Measurements from ENCODE around the gene MICAL1.

Gene MICAL1

DNA sequence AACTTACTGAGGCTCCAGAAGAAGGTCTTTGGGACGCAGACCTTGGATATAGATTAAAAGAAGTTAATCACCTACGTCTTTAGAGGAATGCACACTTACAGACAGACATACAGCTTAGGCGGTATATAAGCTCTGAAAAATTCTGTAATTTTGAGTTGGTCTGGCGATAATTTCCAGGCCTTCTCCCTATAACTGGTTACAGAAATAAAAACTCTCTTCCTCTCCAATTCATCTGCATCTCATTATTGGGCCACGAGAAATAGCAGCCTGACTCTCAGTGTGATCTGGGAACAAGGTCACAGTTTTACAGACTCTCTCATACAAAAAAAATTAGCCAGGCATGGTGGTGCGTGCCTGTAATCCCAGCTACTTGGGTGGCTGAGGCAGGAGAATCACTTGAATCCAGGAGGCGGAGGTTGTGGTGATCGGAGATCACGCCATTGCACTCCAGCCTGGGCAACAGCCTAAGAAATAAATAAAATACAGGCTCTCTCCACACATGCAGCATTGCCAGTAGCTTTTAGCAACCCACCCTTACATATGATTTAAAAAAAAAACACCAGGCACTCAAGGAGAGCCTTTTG, 22.7 kb upstream of the MICAL1 start:
- Histone ChIP-seq H3K27me3 (ENCODE audit: insufficient read depth, low read length) (no peaks in the 10 kb centered on the region), H2BK120ac (ENCODE audit: insufficient read depth, low read length, poor library complexity) (no peak overlapping the region), H4K12ac (ENCODE audit: low read depth, low read length) (no peak overlapping the region), H3K9me3 (ENCODE audit: insufficient read depth, low read depth, low read length) (peaks cover 1% of the 10 kb centered on the region), H4K8ac (ENCODE audit: low read depth, low read length) (no peak overlapping the region), H3K79me2 (ENCODE audit: control insufficient read depth, insufficient read depth, low read length, poor library complexity) (peaks cover 3% of the 10 kb centered on the region), H3K4me3 (ENCODE audit: low read depth, low read length) (no peak overlapping the region), H3K27ac (ENCODE audit: low read depth, low read length) (no peak overlapping the region), H3K14ac (ENCODE audit: low read length) (no peak overlapping the region), H3K4ac (ENCODE audit: low read depth, low read length) (no peak overlapping the region), H3K36me3 (ENCODE audit: control insufficient read depth in 1 of 2, insufficient read depth in 2 of 2, low read length in 2 of 2) (peaks cover 10 to 23% of the 10 kb centered on the region in 2 experiments), H2AFZ (ENCODE audit: insufficient read depth, low read length, poor library complexity) (no peak overlapping the region), H3K23ac (ENCODE audit: low read length) (no peak overlapping the region), H3K4me2 (ENCODE audit: low read length) (no peak overlapping the region), H3K79me1 (ENCODE audit: low read length) (peaks cover 5% of the 10 kb centered on the region), H4K91ac (ENCODE audit: low read depth, low read length) (no peak overlapping the region), H3K9ac (ENCODE audit: low read length) (no peak overlapping the region), H3K4me1 (ENCODE audit: control insufficient read depth in 1 of 2, insufficient read depth in 2 of 2, low read length in 2 of 2) (peaks cover 0 to 5% of the 10 kb centered on the region in 2 experiments), H2BK12ac (ENCODE audit: low read length) (no peak overlapping the region), H2BK5ac (ENCODE audit: low read depth, low read length, poor library complexity) (no peak overlapping the region), H3K18ac (ENCODE audit: low read length) (no peak overlapping the region), H2AK5ac (ENCODE audit: low read length) (no peak overlapping the region)
- no peak for DNase-seq
- WGBS (ENCODE audit: extremely low coverage, insufficient coverage, insufficient read length): no CpG with 5 or more reads among the region's 9 CpGs

DNA sequence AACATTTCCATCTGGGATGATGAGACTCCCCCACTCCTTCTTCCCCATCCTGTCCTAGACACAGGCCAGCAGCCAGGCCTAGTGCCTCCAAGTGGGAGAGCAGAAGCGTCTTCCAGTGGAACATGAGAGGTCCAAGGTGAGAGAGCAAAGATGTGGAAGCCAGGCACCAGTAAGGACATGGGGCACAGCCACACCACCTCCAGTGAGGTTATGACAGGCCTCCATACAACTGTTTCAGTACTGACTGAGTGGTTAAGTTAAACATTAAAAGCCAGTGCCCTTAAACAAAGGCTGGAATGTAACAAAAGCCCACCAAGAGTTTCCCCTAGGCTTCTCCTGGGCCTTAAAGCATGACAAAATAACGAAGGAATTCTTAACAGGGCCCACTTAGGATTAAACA, 22.2 kb upstream of the MICAL1 start:
- DNase-seq: no peak
- no peak overlapping the region for H2AK5ac ChIP-seq (ENCODE audit: low read length)
- no CpG with 5 or more reads among the region's 2 CpGs for WGBS (ENCODE audit: extremely low coverage, insufficient coverage, insufficient read length)

DNA sequence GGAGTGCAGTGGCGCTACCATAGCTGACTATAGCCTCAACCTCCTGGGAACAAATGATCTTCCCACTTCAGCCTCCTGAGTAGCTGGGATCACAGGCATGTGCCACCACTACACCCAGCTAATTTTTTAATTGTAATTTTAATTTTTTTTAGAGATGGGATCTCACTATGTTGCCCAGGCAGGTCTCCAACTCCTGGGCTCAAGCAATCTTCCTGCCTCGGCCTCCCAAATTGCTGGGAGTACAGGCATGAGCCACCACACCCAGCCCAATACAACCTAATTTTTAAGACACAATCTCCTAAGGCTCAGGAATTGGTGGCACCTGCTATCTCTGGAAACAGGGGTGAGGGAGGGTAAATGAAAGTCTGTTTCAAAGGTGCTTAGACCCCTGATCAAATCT, 21.6 kb upstream of the MICAL1 start:
- no peak overlapping the region for H2AK5ac ChIP-seq (ENCODE audit: low read length)
- H2BK12ac ChIP-seq (ENCODE audit: low read length): no peak overlapping the region
- no peak overlapping the region for H3K27ac ChIP-seq (ENCODE audit: low read depth, low read length)
- no peak overlapping the region for H3K4me2 ChIP-seq (ENCODE audit: low read length)
- no peak overlapping the region for H4K12ac ChIP-seq (ENCODE audit: low read depth, low read length)
- no peaks in the 10 kb centered on the region for H3K27me3 ChIP-seq (ENCODE audit: insufficient read depth, low read length)
- no peak overlapping the region for H4K8ac ChIP-seq (ENCODE audit: low read depth, low read length)
- H3K14ac ChIP-seq (ENCODE audit: low read length): no peak overlapping the region
- no peaks in the 10 kb centered on the region for H3K79me1 ChIP-seq (ENCODE audit: low read length)
- H3K36me3 ChIP-seq (ENCODE audit: control insufficient read depth in 1 of 2, insufficient read depth in 2 of 2, low read length in 2 of 2): peaks cover 16 to 33% of the 10 kb centered on the region in 2 experiments
- H3K79me2 ChIP-seq (ENCODE audit: control insufficient read depth, insufficient read depth, low read length, poor library complexity): no peaks in the 10 kb centered on the region
- no peak overlapping the region for H2BK120ac ChIP-seq (ENCODE audit: insufficient read depth, low read length, poor library complexity)
- H3K4me3 ChIP-seq (ENCODE audit: low read depth, low read length): no peak overlapping the region
- no peak overlapping the region for H3K4ac ChIP-seq (ENCODE audit: low read depth, low read length)
- no peak overlapping the region for H2BK5ac ChIP-seq (ENCODE audit: low read depth, low read length, poor library complexity)
- H3K9me3 ChIP-seq (ENCODE audit: insufficient read depth, low read depth, low read length): peaks cover 1% of the 10 kb centered on the region
- H3K4me1 ChIP-seq (ENCODE audit: control insufficient read depth in 1 of 2, insufficient read depth in 2 of 2, low read length in 2 of 2): peaks cover 0 to 5% of the 10 kb centered on the region in 2 experiments
- no peak for DNase-seq
- H4K91ac ChIP-seq (ENCODE audit: low read depth, low read length): no peak overlapping the region
- no peak overlapping the region for H3K9ac ChIP-seq (ENCODE audit: low read length)
- no peak overlapping the region for H3K18ac ChIP-seq (ENCODE audit: low read length)
- no peak overlapping the region for H3K23ac ChIP-seq (ENCODE audit: low read length)
- H2AFZ ChIP-seq (ENCODE audit: insufficient read depth, low read length, poor library complexity): no peak overlapping the region
- no CpG with 5 or more reads among the region's 2 CpGs for WGBS (ENCODE audit: extremely low coverage, insufficient coverage, insufficient read length)

More for the DNA sequence above, 22.2 kb upstream of the MICAL1 start:
- Histone ChIP-seq H3K9ac (ENCODE audit: low read length) (no peak overlapping the region), H3K4me1 (ENCODE audit: control insufficient read depth in 1 of 2, insufficient read depth in 2 of 2, low read length in 2 of 2) (peaks cover 0 to 5% of the 10 kb centered on the region in 2 experiments), H4K12ac (ENCODE audit: low read depth, low read length) (no peak overlapping the region), H3K4ac (ENCODE audit: low read depth, low read length) (no peak overlapping the region), H2BK5ac (ENCODE audit: low read depth, low read length, poor library complexity) (no peak overlapping the region), H3K23ac (ENCODE audit: low read length) (no peak overlapping the region), H3K4me3 (ENCODE audit: low read depth, low read length) (no peak overlapping the region), H2AFZ (ENCODE audit: insufficient read depth, low read length, poor library complexity) (no peak overlapping the region), H3K4me2 (ENCODE audit: low read length) (no peak overlapping the region), H2BK12ac (ENCODE audit: low read length) (no peak overlapping the region), H3K36me3 (ENCODE audit: control insufficient read depth in 1 of 2, insufficient read depth in 2 of 2, low read length in 2 of 2) (peaks cover 14 to 27% of the 10 kb centered on the region in 2 experiments), H3K79me1 (ENCODE audit: low read length) (peaks cover 2% of the 10 kb centered on the region), H4K91ac (ENCODE audit: low read depth, low read length) (no peak overlapping the region), H3K27me3 (ENCODE audit: insufficient read depth, low read length) (no peaks in the 10 kb centered on the region), H3K14ac (ENCODE audit: low read length) (no peak overlapping the region), H2BK120ac (ENCODE audit: insufficient read depth, low read length, poor library complexity) (no peak overlapping the region), H3K9me3 (ENCODE audit: insufficient read depth, low read depth, low read length) (peaks cover 1% of the 10 kb centered on the region), H3K79me2 (ENCODE audit: control insufficient read depth, insufficient read depth, low read length, poor library complexity) (peaks cover 2% of the 10 kb centered on the region), H4K8ac (ENCODE audit: low read depth, low read length) (no peak overlapping the region), H3K27ac (ENCODE audit: low read depth, low read length) (no peak overlapping the region), H3K18ac (ENCODE audit: low read length) (no peak overlapping the region)

DNA sequence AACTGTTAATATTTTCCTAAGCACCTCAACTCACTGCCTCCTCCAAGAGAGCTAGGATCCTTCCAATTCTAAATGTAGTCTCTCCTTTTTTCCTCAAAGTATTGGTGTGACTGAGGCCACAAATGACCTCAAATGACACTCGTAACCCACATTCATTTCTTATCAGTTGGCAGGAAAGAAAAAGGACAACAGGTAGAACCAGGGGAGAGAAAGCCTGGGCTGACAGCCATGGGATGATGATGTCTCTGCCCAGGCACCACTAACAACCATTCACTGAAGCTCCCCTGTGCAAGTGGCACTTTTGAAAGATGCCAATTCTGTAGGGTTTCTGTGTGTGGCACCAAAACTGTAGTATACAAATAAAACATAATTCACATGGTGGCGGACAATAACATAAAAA, 20.1 kb upstream of the MICAL1 start:
- no peak for DNase-seq
- Histone ChIP-seq H2AFZ (ENCODE audit: insufficient read depth, low read length, poor library complexity) (no peak overlapping the region), H3K27me3 (ENCODE audit: insufficient read depth, low read length) (no peaks in the 10 kb centered on the region), H3K4me2 (ENCODE audit: low read length) (no peak overlapping the region), H2BK5ac (ENCODE audit: low read depth, low read length, poor library complexity) (no peak overlapping the region), H2AK5ac (ENCODE audit: low read length) (no peak overlapping the region), H3K14ac (ENCODE audit: low read length) (no peak overlapping the region), H3K4me3 (ENCODE audit: low read depth, low read length) (no peak overlapping the region), H3K9me3 (ENCODE audit: insufficient read depth, low read depth, low read length) (peaks cover 1% of the 10 kb centered on the region), H4K8ac (ENCODE audit: low read depth, low read length) (no peak overlapping the region), H3K27ac (ENCODE audit: low read depth, low read length) (no peak overlapping the region), H4K12ac (ENCODE audit: low read depth, low read length) (no peak overlapping the region), H3K4me1 (ENCODE audit: control insufficient read depth in 1 of 2, insufficient read depth in 2 of 2, low read length in 2 of 2) (peaks cover 0 to 4% of the 10 kb centered on the region in 2 experiments), H3K9ac (ENCODE audit: low read length) (no peak overlapping the region), H3K4ac (ENCODE audit: low read depth, low read length) (no peak overlapping the region), H2BK12ac (ENCODE audit: low read length) (no peak overlapping the region), H4K91ac (ENCODE audit: low read depth, low read length) (no peak overlapping the region), H2BK120ac (ENCODE audit: insufficient read depth, low read length, poor library complexity) (no peak overlapping the region), H3K79me1 (ENCODE audit: low read length) (no peaks in the 10 kb centered on the region), H3K18ac (ENCODE audit: low read length) (no peak overlapping the region), H3K23ac (ENCODE audit: low read length) (no peak overlapping the region), H3K36me3 (ENCODE audit: control insufficient read depth in 1 of 2, insufficient read depth in 2 of 2, low read length in 2 of 2) (peaks cover 16 to 38% of the 10 kb centered on the region in 2 experiments), H3K79me2 (ENCODE audit: control insufficient read depth, insufficient read depth, low read length, poor library complexity) (no peaks in the 10 kb centered on the region)
- no CpG with 5 or more reads among the region's 2 CpGs for WGBS (ENCODE audit: extremely low coverage, insufficient coverage, insufficient read length)

Data from trophoblast cell (in vitro differentiated cells and primary cell).